GM18858 (cell line): ENCODE data around the gene FAM240A.

Experiments used
- ATAC-seq: cut with Tn5 transposase; IDR thresholded peaks from one replicate; pipeline ENCODE4 v1.9.1; 2021; ENCODE audit not compliant: unreplicated experiment

FAM240A gene

GRCh38 chr3:46624975-46625490 is 12.7 kb downstream of the FAM240A start:
- ATAC-seq, result no peak

GRCh38 chr3:46626039-46626438 is 13.7 kb downstream of the FAM240A start:
- ATAC-seq, result no peak

- ATAC-seq, result no peak
Measured at GRCh38 chr3:46627078-46627477, 14.8 kb downstream of the FAM240A start.

GRCh38 chr3:46628901-46629369 is 16.6 kb downstream of the FAM240A start:
- ATAC-seq, result no peak

- ATAC-seq, result no peak
Measured at GRCh38 chr3:46629551-46630517, 17.5 kb downstream of the FAM240A start.

- no peak for ATAC-seq
Measured at GRCh38 chr3:46632792-46633191, 20.5 kb downstream of the FAM240A start.

GRCh38 chr3:46634856-46635255 is 22.5 kb downstream of the FAM240A start:
- ATAC-seq, result no peak

GRCh38 chr3:46639221-46639620 is 26.9 kb downstream of the FAM240A start:
- ATAC-seq, result no peak

GRCh38 chr3:46640927-46641326 is 28.6 kb downstream of the FAM240A start:
- no peak for ATAC-seq

- ATAC-seq, result no peak
Measured at GRCh38 chr3:46642971-46643370, 30.6 kb downstream of the FAM240A start.

- ATAC-seq, result no peak
Measured at GRCh38 chr3:46643701-46644100, 31.4 kb downstream of the FAM240A start.

GRCh38 chr3:46646700-46647099 is 34.4 kb downstream of the FAM240A start:
- ATAC-seq, result no peak

GRCh38 chr3:46648096-46648495 is 35.8 kb downstream of the FAM240A start:
- no peak for ATAC-seq

GRCh38 chr3:46649436-46649835 is 37.1 kb downstream of the FAM240A start:
- ATAC-seq, result no peak

GRCh38 chr3:46651084-46651483 is 38.8 kb downstream of the FAM240A start:
- ATAC-seq, result no peak

GRCh38 chr3:46655271-46655670 is 42.9 kb downstream of the FAM240A start:
- no peak for ATAC-seq

- no peak for ATAC-seq
Measured at GRCh38 chr3:46656778-46657556, 44.6 kb downstream of the FAM240A start.

GRCh38 chr3:46659285-46659684 is 47.0 kb downstream of the FAM240A start:
- no peak for ATAC-seq

GRCh38 chr3:46660003-46660402 is 47.7 kb downstream of the FAM240A start:
- no peak for ATAC-seq

GRCh38 chr3:46660543-46661523 is 48.5 kb downstream of the FAM240A start:
- no peak for ATAC-seq
